Astrocyte of the spinal cord (primary cell): Measurements from ENCODE around the gene REN.

ENCODE experiments used
- DNase-seq: peaks from one replicate; pipeline ENCODE4 v3.0.0; 2011; ENCODE audit warnings: low read depth, low spot score
- H3K4me3 ChIP-seq: 2 replicates; pipeline ENCODE4 v1.5.1; 2011; ENCODE audit warnings: low read depth, mild to moderate bottlenecking, low read length, moderate library complexity
- CTCF ChIP-seq: IDR thresholded peaks from 2 replicates; pipeline ENCODE4 v1.5.1; 2012; ENCODE audit warnings: low read depth, mild to moderate bottlenecking, low read length, inconsistent platforms
- in situ Hi-C: cut with HindIII; loops from 2 replicates; pipeline ENCODE4 v1.10.0; 2017; ENCODE audit warnings: low sequenced_read_pairs

Gene REN

DNA sequence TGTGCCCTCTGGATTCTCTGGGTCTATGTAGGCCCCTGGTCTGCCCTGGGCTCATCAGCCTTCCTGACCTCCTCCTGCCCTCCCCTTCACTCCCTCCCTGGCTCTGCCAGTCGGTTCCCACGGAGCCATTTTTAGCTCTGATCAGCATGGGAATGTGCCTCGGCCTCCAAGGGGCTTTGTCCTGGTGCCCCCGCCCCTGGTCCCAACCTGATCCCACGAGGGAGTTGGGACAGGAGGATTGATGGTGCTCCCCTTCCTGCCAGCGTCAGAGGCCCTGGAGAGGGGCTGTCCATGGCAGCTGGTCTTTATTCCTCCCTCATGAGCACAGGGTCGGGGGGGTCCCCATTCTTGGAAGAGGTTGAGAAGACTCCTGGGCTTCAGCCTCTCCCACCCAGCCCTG is 39.2 kb downstream of the REN start:
- no peak for TF ChIP-seq CTCF
- H3K4me3 ChIP-seq: no peak overlapping the region
- in situ Hi-C loops: loop anchor here (25.0 kb wide), 1 partner anchor 265 kb away; the partner anchor contains the start of gene SNRPE
- DNase-seq: no peak

GRCh38 chr1:204126386-204126785 is 39.8 kb downstream of the REN start:
- no peak for DNase-seq
- TF ChIP-seq CTCF: no peak
- in situ Hi-C loops: loop anchor here (25.0 kb wide), 1 partner anchor 264 kb away; the partner anchor contains the start of gene SNRPE

DNA sequence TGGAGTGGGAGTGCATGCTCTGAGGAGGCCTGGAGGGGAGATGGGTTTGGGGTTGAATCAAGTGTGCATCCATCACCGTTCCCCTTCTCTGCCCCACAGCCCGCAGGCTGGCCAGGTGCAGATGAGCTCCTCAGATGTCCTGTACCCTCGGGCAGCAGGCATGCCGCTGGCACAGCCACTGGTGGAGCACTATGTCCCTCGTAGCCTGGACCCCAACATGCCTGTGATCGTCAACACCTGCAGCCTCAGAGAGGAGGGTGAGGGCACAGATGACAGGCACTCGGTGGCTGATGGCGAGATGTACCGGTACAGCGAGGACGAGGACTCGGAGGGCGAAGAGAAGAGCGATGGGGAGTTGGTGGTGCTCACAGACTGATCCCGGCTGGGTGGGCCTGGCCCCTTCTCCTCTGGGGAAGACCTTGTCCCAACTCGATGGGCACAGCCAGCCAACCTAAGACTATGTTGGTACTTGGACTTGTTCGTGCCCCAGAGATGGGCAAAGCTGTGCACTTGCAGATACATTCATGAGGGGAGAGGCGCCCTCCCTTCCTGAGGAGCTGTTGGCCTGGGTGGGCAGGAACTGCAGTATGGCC is 40.3 kb downstream of the REN start:
- no peak for DNase-seq
- in situ Hi-C loops: loop anchor here (25.0 kb wide), 1 partner anchor 264 kb away; the partner anchor contains the start of gene SNRPE
- no peak overlapping the region for H3K4me3 ChIP-seq
- TF ChIP-seq CTCF: no peak

More at GRCh38 chr1:204126386-204126785, 39.8 kb downstream of the REN start:
- no peak overlapping the region for H3K4me3 ChIP-seq

DNA sequence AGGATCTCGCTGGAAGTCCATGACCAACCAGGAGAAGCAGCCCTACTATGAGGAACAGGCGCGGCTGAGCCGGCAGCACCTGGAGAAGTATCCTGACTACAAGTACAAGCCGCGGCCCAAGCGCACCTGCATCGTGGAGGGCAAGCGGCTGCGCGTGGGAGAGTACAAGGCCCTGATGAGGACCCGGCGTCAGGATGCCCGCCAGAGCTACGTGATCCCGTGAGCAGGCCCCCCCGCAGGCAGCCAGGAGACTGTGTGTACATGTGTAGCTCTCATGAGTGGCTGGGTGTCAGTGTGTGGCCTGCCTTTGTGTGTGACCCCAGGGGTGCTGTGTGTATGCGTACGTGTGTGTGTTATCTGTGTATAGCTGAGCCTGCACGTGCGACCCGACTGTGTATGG is 41.5 kb downstream of the REN start:
- H3K4me3 ChIP-seq: no peak overlapping the region
- in situ Hi-C loops: loop anchor here (25.0 kb wide), 1 partner anchor 262 kb away; the partner anchor contains the start of gene SNRPE
- no peak for TF ChIP-seq CTCF
- DNase-seq: no peak

DNA sequence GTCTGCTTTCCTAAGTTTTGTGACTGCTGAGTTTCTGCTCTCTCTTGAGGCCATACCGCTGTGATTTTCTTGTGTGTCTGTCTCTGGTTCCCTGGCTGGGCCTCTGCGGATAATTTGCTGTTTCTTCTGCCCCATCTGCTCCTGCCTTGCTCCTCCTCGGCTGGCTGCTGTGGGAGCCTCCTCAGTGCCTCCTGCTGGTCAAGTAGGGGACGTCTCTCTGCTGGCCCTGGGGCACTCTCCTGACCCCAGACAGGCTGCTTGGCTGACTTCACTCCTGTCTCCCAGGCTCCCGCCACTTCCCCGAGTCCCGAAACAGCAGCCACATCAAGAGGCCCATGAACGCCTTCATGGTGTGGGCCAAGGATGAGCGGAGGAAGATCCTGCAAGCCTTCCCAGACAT is 42.8 kb downstream of the REN start:
- DNase-seq: no peak
- in situ Hi-C loops: no loop called here
- no peak overlapping the region for H3K4me3 ChIP-seq
- peak; percentile 48 for TF ChIP-seq CTCF

GRCh38 chr1:204121840-204122555 is 44.1 kb downstream of the REN start:
- H3K4me3 ChIP-seq: no peak overlapping the region
- in situ Hi-C loops: no loop called here
- DNase-seq: no peak
- no peak for TF ChIP-seq CTCF
